ENCODE results near the gene ARL3. TPM values are rescaled to one million over a fixed set of nuclear protein-coding genes. Genes with fewer than 3 reads are reported as not detected.

The ARL3 gene
- total RNA-seq, 2 donors from 2014 or later = 4.8 to 5.6 TPM

DNA sequence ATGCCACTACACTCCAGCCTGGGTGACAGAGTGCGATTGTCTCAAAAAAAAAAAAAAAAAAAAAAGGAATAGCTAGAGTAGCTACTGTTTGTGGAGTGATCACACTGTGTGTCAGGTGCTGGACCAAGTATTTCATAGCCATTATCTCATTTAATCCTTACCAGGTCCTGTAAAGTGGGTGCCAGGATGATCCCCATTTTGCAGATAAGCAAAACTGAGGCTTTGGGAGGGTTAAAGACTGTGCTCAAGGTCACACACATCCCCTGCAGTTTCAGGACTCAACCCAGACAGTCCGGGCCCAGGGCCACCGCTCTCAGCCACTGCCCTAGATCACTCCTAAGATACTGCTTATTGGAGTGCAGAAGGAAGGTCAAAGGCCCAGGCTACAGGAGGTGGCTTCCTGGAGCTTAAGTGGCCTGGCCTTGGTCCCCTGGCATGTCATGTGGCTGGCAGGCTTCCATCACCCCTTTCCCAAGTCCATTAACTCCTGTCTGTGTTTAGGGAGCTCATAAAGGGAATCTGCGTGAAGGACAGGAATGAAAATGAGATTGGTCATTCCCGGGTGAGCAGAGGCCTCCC is 17.1 kb upstream of the ARL3 start:
- no peak overlapping the region for H3K27ac ChIP-seq
- H3K4me3 ChIP-seq = no peak overlapping the region
- TF ChIP-seq, protein P1, sequence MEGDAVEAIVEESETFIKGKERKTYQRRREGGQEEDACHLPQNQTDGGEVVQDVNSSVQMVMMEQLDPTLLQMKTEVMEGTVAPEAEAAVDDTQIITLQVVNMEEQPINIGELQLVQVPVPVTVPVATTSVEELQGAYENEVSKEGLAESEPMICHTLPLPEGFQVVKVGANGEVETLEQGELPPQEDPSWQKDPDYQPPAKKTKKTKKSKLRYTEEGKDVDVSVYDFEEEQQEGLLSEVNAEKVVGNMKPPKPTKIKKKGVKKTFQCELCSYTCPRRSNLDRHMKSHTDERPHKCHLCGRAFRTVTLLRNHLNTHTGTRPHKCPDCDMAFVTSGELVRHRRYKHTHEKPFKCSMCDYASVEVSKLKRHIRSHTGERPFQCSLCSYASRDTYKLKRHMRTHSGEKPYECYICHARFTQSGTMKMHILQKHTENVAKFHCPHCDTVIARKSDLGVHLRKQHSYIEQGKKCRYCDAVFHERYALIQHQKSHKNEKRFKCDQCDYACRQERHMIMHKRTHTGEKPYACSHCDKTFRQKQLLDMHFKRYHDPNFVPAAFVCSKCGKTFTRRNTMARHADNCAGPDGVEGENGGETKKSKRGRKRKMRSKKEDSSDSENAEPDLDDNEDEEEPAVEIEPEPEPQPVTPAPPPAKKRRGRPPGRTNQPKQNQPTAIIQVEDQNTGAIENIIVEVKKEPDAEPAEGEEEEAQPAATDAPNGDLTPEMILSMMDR (IDR thresholded peaks at IDR 0.05) = no peak
- H3K27me3 ChIP-seq = no peaks in the 10 kb centered on the region
- no peaks in the 10 kb centered on the region for H3K4me1 ChIP-seq
- H3K9ac ChIP-seq (ENCODE audit: low read depth in 2 of 2, low read length in 2 of 2) = no peak overlapping the region
- intact Hi-C loops (cut with DNase I) = loop anchor here (5.0 kb wide), 1 partner anchor 101 kb away; no protein-coding TSS in a partner anchor
- H3K9me3 ChIP-seq = no peaks in the 10 kb centered on the region
- no peak for DNase-seq
- H3K36me3 ChIP-seq = no peaks in the 10 kb centered on the region

- H3K27ac ChIP-seq = no peak overlapping the region
- TF ChIP-seq, protein P1 (IDR thresholded peaks at IDR 0.05) = peak; percentile 86
- no peaks in the 10 kb centered on the region for H3K4me1 ChIP-seq
- DNase-seq = peak; percentile 84
- H3K9me3 ChIP-seq = no peaks in the 10 kb centered on the region
- H3K36me3 ChIP-seq = no peaks in the 10 kb centered on the region
- H3K4me3 ChIP-seq = no peak overlapping the region
- intact Hi-C loops (cut with DNase I) = loop anchor here (5.0 kb wide), 2 partner anchors 103 to 173 kb away; no protein-coding TSS in a partner anchor
- H3K9ac ChIP-seq (ENCODE audit: low read depth in 2 of 2, low read length in 2 of 2) = no peak overlapping the region
- no peaks in the 10 kb centered on the region for H3K27me3 ChIP-seq
Measured at GRCh38 chr10:102729029-102730026, 15.1 kb upstream of the ARL3 start.

- no peaks in the 10 kb centered on the region for H3K27me3 ChIP-seq
- no peak overlapping the region for H3K27ac ChIP-seq
- intact Hi-C loops (cut with DNase I) = loop anchor here (5.0 kb wide), 1 partner anchor 175 kb away; no protein-coding TSS in a partner anchor
- H3K4me1 ChIP-seq = no peaks in the 10 kb centered on the region
- TF ChIP-seq, protein P1 (IDR thresholded peaks at IDR 0.05) = no peak
- no peaks in the 10 kb centered on the region for H3K9me3 ChIP-seq
- no peak overlapping the region for H3K4me3 ChIP-seq
- DNase-seq = no peak
- no peaks in the 10 kb centered on the region for H3K36me3 ChIP-seq
- H3K9ac ChIP-seq (ENCODE audit: low read depth in 2 of 2, low read length in 2 of 2) = no peak overlapping the region
Measured at GRCh38 chr10:102727037-102727818, 13.0 kb upstream of the ARL3 start.

GRCh38 chr10:102726274-102726673 is 12.1 kb upstream of the ARL3 start:
- TF ChIP-seq, protein P1 (IDR thresholded peaks at IDR 0.05) = no peak

DNA sequence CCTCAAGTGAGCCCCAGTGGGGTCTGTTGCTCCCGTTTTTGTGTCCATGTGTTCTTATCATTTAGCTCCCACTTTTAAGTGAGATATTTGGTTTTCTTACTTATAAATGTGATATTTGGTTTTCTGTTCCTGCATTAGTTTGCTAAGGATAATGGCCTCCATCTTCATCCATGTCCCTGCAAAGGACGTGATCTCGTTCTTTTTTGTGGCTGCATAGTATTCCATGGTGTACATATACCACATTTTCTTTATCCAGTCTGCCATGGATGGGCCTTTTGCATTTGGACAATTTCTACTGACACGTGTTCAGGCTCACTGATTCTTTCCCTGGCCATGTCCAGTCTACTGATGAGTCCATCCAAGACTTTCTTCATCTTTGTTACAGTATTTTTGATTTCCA is 9.8 kb upstream of the ARL3 start:
- intact Hi-C loops (cut with DNase I) = no loop called here
- DNase-seq = no peak
- Histone ChIP-seq H3K27me3 (no peaks in the 10 kb centered on the region), H3K4me3 (no peak overlapping the region), H3K27ac (no peak overlapping the region), H3K4me1 (no peaks in the 10 kb centered on the region), H3K9ac (ENCODE audit: low read depth in 2 of 2, low read length in 2 of 2) (no peak overlapping the region), H3K9me3 (no peaks in the 10 kb centered on the region), H3K36me3 (no peaks in the 10 kb centered on the region)
- TF ChIP-seq, protein P1 (IDR thresholded peaks at IDR 0.05) = no peak

More at GRCh38 chr10:102726274-102726673, 12.1 kb upstream of the ARL3 start:
- Histone ChIP-seq H3K27me3 (no peaks in the 10 kb centered on the region), H3K9ac (ENCODE audit: low read depth in 2 of 2, low read length in 2 of 2) (no peak overlapping the region), H3K36me3 (no peaks in the 10 kb centered on the region), H3K9me3 (no peaks in the 10 kb centered on the region), H3K27ac (no peak overlapping the region), H3K4me1 (no peaks in the 10 kb centered on the region), H3K4me3 (no peak overlapping the region)
- intact Hi-C loops (cut with DNase I) = loop anchor here (5.0 kb wide), 1 partner anchor 176 kb away; no protein-coding TSS in a partner anchor
- DNase-seq = no peak

All from colonic mucosa (tissue), 4 donors.